DMS 273 treated with DMSO at 0.1 percent for 48 hours (cell line): ENCODE measurements around the gene CYP26C1.

Source experiments
- DNase-seq: peaks from one replicate; lab custom pipeline; 2025; lab: John Stamatoyannopoulos, UW

CYP26C1 gene

DNA sequence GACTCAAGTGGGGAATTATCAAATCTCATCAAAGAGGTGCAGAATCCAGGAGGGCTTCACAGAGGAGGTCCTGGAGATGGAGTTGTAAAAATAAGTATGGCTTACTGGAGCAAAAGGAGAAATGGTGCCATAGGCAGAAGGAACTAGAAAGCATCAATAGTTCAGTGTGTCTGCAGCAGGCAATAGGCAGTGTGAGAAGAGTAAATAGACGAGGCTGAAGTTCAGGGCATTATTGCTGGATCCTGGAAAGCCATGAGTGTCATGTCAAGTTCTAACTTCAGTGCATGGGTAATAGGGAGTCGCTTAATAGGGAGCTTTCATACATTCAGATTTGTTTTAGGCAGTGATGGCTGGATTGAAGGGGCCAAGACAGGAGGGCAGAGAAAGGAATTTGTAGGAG is 52.4 kb downstream of the CYP26C1 start:
- no peak for DNase-seq

DNA sequence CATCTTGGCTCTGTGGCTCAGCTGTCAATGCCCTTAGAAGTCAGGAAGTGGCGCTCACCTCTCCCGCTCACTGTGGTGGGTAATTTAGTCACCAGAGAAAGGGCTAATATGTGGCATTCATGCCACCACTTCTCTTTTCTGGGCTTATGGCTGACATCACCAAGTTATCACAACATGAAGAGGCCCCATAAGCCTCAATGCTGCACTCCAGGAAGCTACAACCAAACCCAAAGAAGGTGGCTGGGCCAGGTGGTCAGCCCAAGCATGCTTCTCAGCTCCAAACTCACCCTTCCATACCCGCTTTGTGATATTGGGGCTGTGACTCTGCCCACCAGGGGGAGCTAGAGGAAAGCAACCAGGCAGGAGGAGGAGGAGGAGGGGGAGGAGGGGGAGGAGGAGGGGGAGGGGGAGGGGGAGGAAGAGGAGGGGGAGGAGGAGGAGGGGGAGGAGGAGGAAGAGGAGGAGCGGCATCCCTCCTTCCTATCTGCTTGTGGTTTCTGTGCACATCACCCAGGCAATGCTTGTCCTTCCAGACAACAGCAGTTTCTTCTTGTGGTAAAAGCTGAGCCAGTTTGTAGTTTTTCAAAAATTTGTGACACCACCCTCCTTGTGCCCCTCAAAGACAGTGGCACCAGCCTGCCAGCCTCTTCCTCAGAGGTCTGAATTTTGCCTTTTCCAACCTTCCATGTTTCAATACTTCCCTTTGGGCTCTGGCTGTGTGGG is 55.2 kb downstream of the CYP26C1 start:
- no peak for DNase-seq
